ENCODE measurements around the gene SOWAHA. TPM values are rescaled to one million over a fixed set of nuclear protein-coding genes. Genes with fewer than 3 reads are reported as not detected.

Gene SOWAHA
- total and polyA plus RNA-seq, 2 donors (not counting 1 experiment from before 2014, with no cell fraction given): 0.03 to 0.17 TPM

DNA sequence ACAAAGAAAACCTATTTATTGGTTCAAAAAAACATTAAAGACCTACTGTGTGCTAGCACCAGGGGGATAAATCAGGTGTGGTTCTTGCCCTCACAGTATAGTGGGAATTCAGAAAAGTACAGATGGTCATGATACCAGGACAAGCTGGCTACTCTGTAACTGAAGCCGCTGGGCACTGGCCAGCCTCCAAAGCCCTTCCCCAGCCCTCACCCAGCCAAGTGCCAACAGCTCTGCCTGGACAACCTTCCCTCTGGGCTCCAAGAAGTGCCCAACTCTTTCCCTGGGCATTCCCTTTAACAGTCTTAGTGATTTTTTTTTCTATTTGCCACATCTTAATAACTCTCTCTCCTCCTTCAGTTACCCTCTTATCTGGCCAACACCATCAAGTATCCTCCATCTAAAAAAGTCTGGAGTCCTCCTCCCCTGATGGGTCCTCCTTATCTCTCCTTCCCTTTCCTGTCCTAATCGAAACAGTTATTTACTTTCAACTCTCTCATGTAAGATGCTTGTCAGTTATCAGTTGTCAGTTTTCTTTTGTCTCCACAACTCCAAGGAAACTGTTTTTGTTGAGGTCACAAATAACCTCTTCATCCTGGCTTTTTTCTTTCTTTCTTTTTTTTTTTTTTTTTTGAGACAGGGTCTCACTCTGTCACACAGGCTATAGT lies 22.8 kb upstream of the SOWAHA start:
- Histone ChIP-seq H3K79me2 (ENCODE audit: control insufficient read depth, insufficient read depth, low read length) (no peaks in the 10 kb centered on the region), H3K27me3 (ENCODE audit: control insufficient read depth, insufficient read depth, low read length) (peaks cover 5% of the 10 kb centered on the region), H4K20me1 (ENCODE audit: control insufficient read depth, extremely low read depth, insufficient read depth, low read length) (no peaks in the 10 kb centered on the region), H3K4me1 (ENCODE audit: control insufficient read depth, extremely low read depth, insufficient read depth, low read length) (peaks cover 2% of the 10 kb centered on the region), H3K27ac (ENCODE audit: insufficient read depth, low read length) (no peak overlapping the region), H3K36me3 (ENCODE audit: control insufficient read depth, insufficient read depth, low read length) (no peaks in the 10 kb centered on the region), H2AFZ (ENCODE audit: low read length) (no peak overlapping the region), H3K4me2 (ENCODE audit: extremely low read depth, insufficient read depth, low read length) (no peak overlapping the region), H3K9me3 (ENCODE audit: control insufficient read depth, insufficient read depth, low read depth, low read length) (no peaks in the 10 kb centered on the region), H3K4me3 (replicated peaks in 1 of 4; ENCODE audit: control extremely low read depth in 1 of 4, insufficient read depth in 1 of 4, low read depth in 3 of 4, low read length in 4 of 4) (no peak overlapping the region), H3K9ac (ENCODE audit: insufficient read depth, low read length) (no peak overlapping the region)
- DNase-seq (ENCODE audit: low read depth in 2 of 2): no peak
- TF ChIP-seq EZH2 (IDR thresholded peaks at IDR 0.05; ENCODE audit: low read length, missing control alignments): no peak
- TF ChIP-seq, protein P1, sequence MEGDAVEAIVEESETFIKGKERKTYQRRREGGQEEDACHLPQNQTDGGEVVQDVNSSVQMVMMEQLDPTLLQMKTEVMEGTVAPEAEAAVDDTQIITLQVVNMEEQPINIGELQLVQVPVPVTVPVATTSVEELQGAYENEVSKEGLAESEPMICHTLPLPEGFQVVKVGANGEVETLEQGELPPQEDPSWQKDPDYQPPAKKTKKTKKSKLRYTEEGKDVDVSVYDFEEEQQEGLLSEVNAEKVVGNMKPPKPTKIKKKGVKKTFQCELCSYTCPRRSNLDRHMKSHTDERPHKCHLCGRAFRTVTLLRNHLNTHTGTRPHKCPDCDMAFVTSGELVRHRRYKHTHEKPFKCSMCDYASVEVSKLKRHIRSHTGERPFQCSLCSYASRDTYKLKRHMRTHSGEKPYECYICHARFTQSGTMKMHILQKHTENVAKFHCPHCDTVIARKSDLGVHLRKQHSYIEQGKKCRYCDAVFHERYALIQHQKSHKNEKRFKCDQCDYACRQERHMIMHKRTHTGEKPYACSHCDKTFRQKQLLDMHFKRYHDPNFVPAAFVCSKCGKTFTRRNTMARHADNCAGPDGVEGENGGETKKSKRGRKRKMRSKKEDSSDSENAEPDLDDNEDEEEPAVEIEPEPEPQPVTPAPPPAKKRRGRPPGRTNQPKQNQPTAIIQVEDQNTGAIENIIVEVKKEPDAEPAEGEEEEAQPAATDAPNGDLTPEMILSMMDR (conservative IDR thresholded peaks at IDR 0.05 in 1 of 2, IDR thresholded peaks at IDR 0.05 in 1 of 2; ENCODE audit: low read depth in 1 of 2, low read length in 2 of 2): no peak

DNA sequence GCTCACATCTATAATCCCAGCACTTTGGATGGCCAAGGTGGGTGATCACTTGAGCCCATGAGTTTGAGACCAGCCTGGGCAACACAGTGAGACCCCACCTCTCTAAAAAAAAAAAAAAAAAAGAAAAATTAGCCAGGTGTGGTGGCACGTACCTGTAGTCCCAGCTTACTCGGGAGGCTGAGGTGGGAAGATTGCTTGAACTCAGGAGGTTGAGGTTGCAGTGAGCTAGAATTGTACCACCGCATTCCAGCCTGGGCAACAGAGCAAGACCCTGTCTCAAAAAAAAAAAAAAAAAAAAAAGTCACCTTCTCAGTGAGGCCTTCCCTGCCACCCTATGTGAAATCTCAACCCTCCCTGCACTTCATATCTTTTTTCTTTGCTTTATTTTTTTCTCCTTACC lies 22.1 kb upstream of the SOWAHA start:
- Histone ChIP-seq H4K20me1 (ENCODE audit: control insufficient read depth, extremely low read depth, insufficient read depth, low read length) (no peaks in the 10 kb centered on the region), H3K36me3 (ENCODE audit: control insufficient read depth, insufficient read depth, low read length) (no peaks in the 10 kb centered on the region), H3K9me3 (ENCODE audit: control insufficient read depth, insufficient read depth, low read depth, low read length) (no peaks in the 10 kb centered on the region), H3K27me3 (ENCODE audit: control insufficient read depth, insufficient read depth, low read length) (peaks cover 5% of the 10 kb centered on the region), H3K4me3 (replicated peaks in 1 of 4; ENCODE audit: control extremely low read depth in 1 of 4, insufficient read depth in 1 of 4, low read depth in 3 of 4, low read length in 4 of 4) (no peak overlapping the region), H3K4me2 (ENCODE audit: extremely low read depth, insufficient read depth, low read length) (no peak overlapping the region), H3K27ac (ENCODE audit: insufficient read depth, low read length) (no peak overlapping the region), H3K9ac (ENCODE audit: insufficient read depth, low read length) (no peak overlapping the region), H2AFZ (ENCODE audit: low read length) (no peak overlapping the region), H3K4me1 (ENCODE audit: control insufficient read depth, extremely low read depth, insufficient read depth, low read length) (peaks cover 2% of the 10 kb centered on the region), H3K79me2 (ENCODE audit: control insufficient read depth, insufficient read depth, low read length) (no peaks in the 10 kb centered on the region)
- TF ChIP-seq, protein P1 (conservative IDR thresholded peaks at IDR 0.05 in 1 of 2, IDR thresholded peaks at IDR 0.05 in 1 of 2; ENCODE audit: low read depth in 1 of 2, low read length in 2 of 2): no peak
- TF ChIP-seq EZH2 (IDR thresholded peaks at IDR 0.05; ENCODE audit: low read length, missing control alignments): no peak
- no peak for DNase-seq (ENCODE audit: low read depth in 2 of 2)

DNA sequence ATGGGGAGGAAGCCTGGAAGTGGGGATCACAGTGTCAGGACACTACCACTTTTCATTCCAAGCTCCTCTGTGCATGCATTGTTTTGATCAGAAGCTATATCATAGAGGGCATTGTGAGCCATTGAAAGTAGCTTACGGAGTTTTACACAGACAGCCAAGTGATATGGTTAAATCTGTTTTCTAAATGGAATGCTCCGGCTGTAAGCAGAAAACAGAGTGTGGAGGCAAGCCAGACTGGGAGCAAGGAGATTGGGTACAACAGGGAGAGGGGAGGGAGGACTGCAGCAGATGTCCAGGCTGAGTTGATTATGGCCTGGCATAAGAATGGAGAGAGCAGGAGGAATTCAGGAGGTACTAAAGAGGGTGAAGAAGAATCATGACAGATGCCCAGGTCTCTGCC lies 15.5 kb upstream of the SOWAHA start:
- no peak overlapping the region for H2AFZ ChIP-seq (ENCODE audit: low read length)
- no peaks in the 10 kb centered on the region for H3K36me3 ChIP-seq (ENCODE audit: control insufficient read depth, insufficient read depth, low read length)
- no peak overlapping the region for H3K27ac ChIP-seq (ENCODE audit: insufficient read depth, low read length)
- no peak overlapping the region for H3K4me2 ChIP-seq (ENCODE audit: extremely low read depth, insufficient read depth, low read length)
- no peak overlapping the region for H3K9ac ChIP-seq (ENCODE audit: insufficient read depth, low read length)
- H4K20me1 ChIP-seq (ENCODE audit: control insufficient read depth, extremely low read depth, insufficient read depth, low read length): no peaks in the 10 kb centered on the region
- peaks cover 9% of the 10 kb centered on the region for H3K27me3 ChIP-seq (ENCODE audit: control insufficient read depth, insufficient read depth, low read length)
- no peak overlapping the region for H3K4me3 ChIP-seq (replicated peaks in 1 of 4; ENCODE audit: control extremely low read depth in 1 of 4, insufficient read depth in 1 of 4, low read depth in 3 of 4, low read length in 4 of 4)
- H3K79me2 ChIP-seq (ENCODE audit: control insufficient read depth, insufficient read depth, low read length): no peaks in the 10 kb centered on the region
- no peaks in the 10 kb centered on the region for H3K4me1 ChIP-seq (ENCODE audit: control insufficient read depth, extremely low read depth, insufficient read depth, low read length)
- no peaks in the 10 kb centered on the region for H3K9me3 ChIP-seq (ENCODE audit: control insufficient read depth, insufficient read depth, low read depth, low read length)
- no peak for DNase-seq (ENCODE audit: low read depth in 2 of 2)
- TF ChIP-seq, protein P1 (conservative IDR thresholded peaks at IDR 0.05 in 1 of 2, IDR thresholded peaks at IDR 0.05 in 1 of 2; ENCODE audit: low read depth in 1 of 2, low read length in 2 of 2): no peak
- TF ChIP-seq EZH2 (IDR thresholded peaks at IDR 0.05; ENCODE audit: low read length, missing control alignments): no peak

All from fibroblast of lung (primary cell).